Cortex of kidney (tissue), 1 donor: ENCODE measurements around the gene TNP2.

ENCODE experiments used
- DNase-seq: peaks from one replicate; lab custom pipeline; 2025; lab: John Stamatoyannopoulos, UW

TNP2 gene

GRCh38 chr16:11240636-11241473 lies 28.3 kb downstream of the TNP2 start:
- DNase-seq, result no peak

- no peak for DNase-seq
Observed at GRCh38 chr16:11239644-11240632, 29.2 kb downstream of the TNP2 start.

GRCh38 chr16:11238272-11239202 lies 30.6 kb downstream of the TNP2 start:
- no peak for DNase-seq

- no peak for DNase-seq
Observed at GRCh38 chr16:11236461-11237254, 32.5 kb downstream of the TNP2 start.

- no peak for DNase-seq
Observed at GRCh38 chr16:11235703-11235991, 33.5 kb downstream of the TNP2 start.

- no peak for DNase-seq
Observed at GRCh38 chr16:11234884-11235702, 34.0 kb downstream of the TNP2 start.

- DNase-seq, result no peak
Observed at GRCh38 chr16:11233727-11234376, 35.3 kb downstream of the TNP2 start.

GRCh38 chr16:11232852-11233726 lies 36.0 kb downstream of the TNP2 start:
- no peak for DNase-seq

- no peak for DNase-seq
Observed at GRCh38 chr16:11232302-11232851, 36.7 kb downstream of the TNP2 start.

GRCh38 chr16:11231367-11231970 lies 37.7 kb downstream of the TNP2 start:
- DNase-seq, result no peak

GRCh38 chr16:11229906-11230305 lies 39.2 kb downstream of the TNP2 start:
- no peak for DNase-seq

GRCh38 chr16:11229432-11229831 lies 39.7 kb downstream of the TNP2 start:
- DNase-seq, result no peak

GRCh38 chr16:11225677-11226549 lies 43.2 kb downstream of the TNP2 start:
- DNase-seq, result no peak

- no peak for DNase-seq
Observed at GRCh38 chr16:11224894-11225676, 44.0 kb downstream of the TNP2 start.

GRCh38 chr16:11224096-11224893 lies 44.8 kb downstream of the TNP2 start:
- DNase-seq, result no peak
